GM12892 (cell line): ENCODE data around the gene TMEM121B.

ENCODE experiments used
- POLR2A ChIP-seq: IDR thresholded peaks from 2 replicates; pipeline ENCODE4 v1.6.1; 2011; ENCODE audit warnings: low read depth, low read length, control low read depth
- POLR2AphosphoS5 ChIP-seq: IDR thresholded peaks from 2 replicates; pipeline ENCODE4 v1.6.1; 2011; ENCODE audit warnings: low read depth, low read length, control low read depth
- TAF1 ChIP-seq: IDR thresholded peaks from 2 replicates; pipeline ENCODE4 v1.6.1; 2011; ENCODE audit warnings: low read depth, mild to moderate bottlenecking, control low read depth, low read length, borderline replicate concordance

GRCh38 chr22:17072877-17073276 is 48.3 kb downstream of the TMEM121B start:
- TF ChIP-seq POLR2AphosphoS5 (no peak), POLR2A (no peak), TAF1 (no peak)
